Ovary (tissue), 3 donors: ENCODE data around the gene NBEA.

Source experiments
- CTCF ChIP-seq, 3 donors: fragments of 450-650 bp in 2 of 3; fragments of 200-600 bp in 1 of 3; IDR thresholded peaks; one replicate each; pipeline versions ENCODE4 v1.5.1 to v1.8.0; 2016 to 2022; ENCODE audit warnings: antibody characterized with exemption in 3 of 3, mild to moderate bottlenecking in 1 of 3
- POLR2A ChIP-seq: fragments of 450-650 bp; IDR thresholded peaks from one replicate; pipeline ENCODE4 v1.6.1; 2017; ENCODE audit warnings: antibody characterized with exemption, mild to moderate bottlenecking, moderate library complexity
- donor health status: DM: no; HTN: no; CAD: no.

DNA sequence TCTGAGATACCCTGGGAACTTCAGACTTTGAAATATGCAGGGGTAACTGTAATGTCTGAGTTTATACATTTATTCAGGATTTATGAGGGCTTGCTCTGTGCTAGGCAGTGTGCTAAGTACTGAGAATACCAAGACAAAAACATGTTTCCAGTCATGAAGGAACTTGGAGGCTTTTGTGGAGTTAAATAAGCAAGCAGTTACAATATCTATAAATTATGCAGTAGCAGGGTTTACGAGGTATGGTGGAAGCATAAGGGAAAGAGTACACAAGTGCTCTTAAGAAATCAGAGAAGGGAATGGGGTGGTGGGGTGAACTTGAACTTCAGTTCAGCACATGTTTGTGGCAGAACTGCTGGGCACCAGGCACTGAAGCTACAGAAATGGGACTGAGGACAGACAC is 506.4 kb downstream of the NBEA start:
- TF ChIP-seq CTCF (IDR thresholded peaks at IDR 0.05): no peak
- TF ChIP-seq POLR2A: no peak
